Calu3 (cell line): ENCODE measurements around the gene SEMA3F. TPM values are rescaled to one million over a fixed set of nuclear protein-coding genes. Genes with fewer than 3 reads are reported as not detected.

Experiments
- BruUV-seq: library from RNA; stranded (reverse); fragments of 400-500 nt; replicated peaks from 2 replicates; lab custom pipeline; 2021; lab: Mats Ljungman, UMichigan
- CTCF ChIA-PET: fragments of 300-600 bp; sonication (Branson Sonifier 250); formaldehyde crosslinking; loops from one replicate; lab custom pipeline; 2022; ENCODE audit warnings: antibody characterized with exemption; lab: Charles Lee
- DNase-seq: peaks from one replicate; pipeline ENCODE4 v3.0.0; 2022
- H3K27ac Mint-ChIP-seq: one replicate; pipeline ENCODE4 v1.8.0; 2022; ENCODE audit warnings: mixed read lengths; ENCODE audit not compliant: unreplicated experiment
- H3K27me3 Mint-ChIP-seq: one replicate; pipeline ENCODE4 v1.8.0; 2022; ENCODE audit warnings: mixed read lengths; ENCODE audit not compliant: unreplicated experiment
- H3K36me3 Mint-ChIP-seq: one replicate; pipeline ENCODE4 v1.8.0; 2022; ENCODE audit warnings: mild to moderate bottlenecking, moderate library complexity, mixed read lengths; ENCODE audit not compliant: insufficient read depth, unreplicated experiment
- H3K4me1 Mint-ChIP-seq: one replicate; pipeline ENCODE4 v1.8.0; 2022; ENCODE audit warnings: mild to moderate bottlenecking, low read depth, mixed read lengths; ENCODE audit not compliant: unreplicated experiment
- H3K4me3 Mint-ChIP-seq: one replicate; pipeline ENCODE4 v1.8.0; 2022; ENCODE audit warnings: mild to moderate bottlenecking, low read depth, moderate library complexity, mixed read lengths; ENCODE audit not compliant: unreplicated experiment
- H3K9me3 Mint-ChIP-seq: one replicate; pipeline ENCODE4 v1.8.0; 2022; ENCODE audit warnings: low read depth, mixed read lengths; ENCODE audit not compliant: unreplicated experiment
- intact Hi-C: fragments of 100-400 bp; cut with micrococcal nuclease; formaldehyde crosslinking; loops from one replicate; pipeline ENCODE4 v1.10.0; 2022; ENCODE audit not compliant: unreplicated experiment
- total RNA-seq: library from RNA; stranded (reverse); gene quantifications from 2 replicates; pipeline ENCODE4 v1.2.3, GENCODE V29; 2022
- TF ChIP-seq, protein P1 (sequence below): fragments of 200-600 bp; IDR thresholded peaks from one replicate; pipeline ENCODE4 v1.8.0; 2022; ENCODE audit warnings: antibody characterized with exemption; ENCODE audit not compliant: unreplicated experiment

SEMA3F gene
- total RNA-seq, 1 experiment from 2014 or later: 1.7 TPM

- no peak for DNase-seq
- TF ChIP-seq, protein P1, sequence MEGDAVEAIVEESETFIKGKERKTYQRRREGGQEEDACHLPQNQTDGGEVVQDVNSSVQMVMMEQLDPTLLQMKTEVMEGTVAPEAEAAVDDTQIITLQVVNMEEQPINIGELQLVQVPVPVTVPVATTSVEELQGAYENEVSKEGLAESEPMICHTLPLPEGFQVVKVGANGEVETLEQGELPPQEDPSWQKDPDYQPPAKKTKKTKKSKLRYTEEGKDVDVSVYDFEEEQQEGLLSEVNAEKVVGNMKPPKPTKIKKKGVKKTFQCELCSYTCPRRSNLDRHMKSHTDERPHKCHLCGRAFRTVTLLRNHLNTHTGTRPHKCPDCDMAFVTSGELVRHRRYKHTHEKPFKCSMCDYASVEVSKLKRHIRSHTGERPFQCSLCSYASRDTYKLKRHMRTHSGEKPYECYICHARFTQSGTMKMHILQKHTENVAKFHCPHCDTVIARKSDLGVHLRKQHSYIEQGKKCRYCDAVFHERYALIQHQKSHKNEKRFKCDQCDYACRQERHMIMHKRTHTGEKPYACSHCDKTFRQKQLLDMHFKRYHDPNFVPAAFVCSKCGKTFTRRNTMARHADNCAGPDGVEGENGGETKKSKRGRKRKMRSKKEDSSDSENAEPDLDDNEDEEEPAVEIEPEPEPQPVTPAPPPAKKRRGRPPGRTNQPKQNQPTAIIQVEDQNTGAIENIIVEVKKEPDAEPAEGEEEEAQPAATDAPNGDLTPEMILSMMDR: no peak
- Mint-ChIP-seq H3K4me3 (no peak overlapping the region), H3K36me3 (no peaks in the 10 kb centered on the region), H3K27ac (no peak overlapping the region), H3K9me3 (no peaks in the 10 kb centered on the region), H3K27me3 (peaks cover 15% of the 10 kb centered on the region), H3K4me1 (no peaks in the 10 kb centered on the region)
- intact Hi-C loops: no loop called here
- BruUV-seq: no TSS peak
- CTCF ChIA-PET: interaction anchor here (0.8 kb wide), 1 partner anchor 33 kb away, joined by 3 read pairs; no protein-coding TSS in a partner anchor
These were observed 38.2 kb downstream of the SEMA3F start for GRCh38 chr3:50193286-50193685.

DNA sequence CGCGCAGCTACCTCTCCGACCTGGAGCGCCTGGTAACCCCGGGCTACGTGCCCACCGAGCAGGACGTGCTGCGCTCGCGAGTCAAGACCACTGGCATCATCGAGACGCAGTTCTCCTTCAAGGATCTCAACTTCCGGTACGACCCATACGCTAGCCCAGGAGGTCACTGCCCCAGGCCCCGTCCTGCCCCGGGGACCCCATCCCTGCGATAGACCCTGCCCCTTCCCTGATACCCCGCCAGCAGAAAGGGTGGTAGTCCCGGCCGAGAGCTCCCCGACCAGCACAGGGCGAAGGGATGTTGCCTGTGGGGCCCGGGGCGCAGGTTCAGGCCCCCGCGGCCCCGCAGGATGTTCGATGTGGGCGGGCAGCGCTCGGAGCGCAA, 38.6 kb downstream of the SEMA3F start:
- no peak for DNase-seq
- BruUV-seq: no TSS peak

GRCh38 chr3:50194128-50194902, 39.2 kb downstream of the SEMA3F start:
- no peaks in the 10 kb centered on the region for H3K9me3 Mint-ChIP-seq
- peak; percentile 50 for DNase-seq
- BruUV-seq: no TSS peak

More for the DNA sequence above, 38.6 kb downstream of the SEMA3F start:
- H3K4me3 Mint-ChIP-seq: no peak overlapping the region
- CTCF ChIA-PET: interaction anchor here (0.8 kb wide), 1 partner anchor 32 kb away, joined by 3 read pairs; no protein-coding TSS in a partner anchor
- intact Hi-C loops: no loop called here
- H3K27me3 Mint-ChIP-seq: peaks cover 15% of the 10 kb centered on the region
- H3K4me1 Mint-ChIP-seq: no peaks in the 10 kb centered on the region
- TF ChIP-seq, protein P1: no peak
- H3K27ac Mint-ChIP-seq: no peak overlapping the region
- H3K9me3 Mint-ChIP-seq: no peaks in the 10 kb centered on the region
- no peaks in the 10 kb centered on the region for H3K36me3 Mint-ChIP-seq

DNA sequence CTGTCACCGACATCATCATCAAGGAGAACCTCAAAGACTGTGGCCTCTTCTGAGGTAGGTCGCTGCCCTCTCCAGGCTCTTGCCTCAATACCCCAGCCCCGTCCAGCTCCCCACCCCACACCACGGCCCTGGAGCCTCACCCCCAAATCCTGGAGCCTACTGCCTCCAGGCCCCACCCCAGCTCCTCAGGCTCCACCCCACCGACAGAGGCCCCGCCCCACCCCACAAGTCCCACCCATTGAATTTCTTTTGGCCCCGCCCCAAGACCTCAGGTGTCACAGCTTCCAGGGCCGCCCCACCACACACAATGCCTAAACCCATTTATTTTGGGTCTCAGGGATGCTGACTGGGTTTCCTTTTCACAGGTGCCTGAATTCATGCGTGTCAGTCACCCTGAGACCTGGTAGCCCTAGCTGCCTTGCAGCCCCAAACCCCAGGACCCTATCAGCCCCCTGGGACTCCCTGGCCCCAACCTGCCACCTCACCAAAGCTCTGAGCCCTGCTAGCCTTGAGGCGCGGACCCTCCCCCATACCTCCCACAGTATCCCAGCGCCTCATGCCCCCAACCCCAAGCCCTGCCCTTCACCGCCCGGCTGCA, 39.9 kb downstream of the SEMA3F start:
- no peaks in the 10 kb centered on the region for H3K36me3 Mint-ChIP-seq
- H3K4me3 Mint-ChIP-seq: no peak overlapping the region
- no peak for DNase-seq
- H3K27ac Mint-ChIP-seq: no peak overlapping the region
- CTCF ChIA-PET: interaction anchor here (2.4 kb wide), 1 partner anchor 31 kb away, joined by 12 read pairs; no protein-coding TSS in a partner anchor
- no peaks in the 10 kb centered on the region for H3K9me3 Mint-ChIP-seq
- no peaks in the 10 kb centered on the region for H3K4me1 Mint-ChIP-seq
- peaks cover 15% of the 10 kb centered on the region for H3K27me3 Mint-ChIP-seq
- no TSS peak for BruUV-seq
- intact Hi-C loops: no loop called here
- TF ChIP-seq, protein P1: no peak

More at GRCh38 chr3:50194128-50194902, 39.2 kb downstream of the SEMA3F start:
- Mint-ChIP-seq H3K4me1 (no peaks in the 10 kb centered on the region), H3K27me3 (peaks cover 15% of the 10 kb centered on the region), H3K27ac (no peak overlapping the region), H3K4me3 (no peak overlapping the region), H3K36me3 (no peaks in the 10 kb centered on the region)
- intact Hi-C loops: no loop called here
- TF ChIP-seq, protein P1: peak; percentile 56
- CTCF ChIA-PET: interaction anchor here (2.4 kb wide), 1 partner anchor 32 kb away, joined by 12 read pairs; no protein-coding TSS in a partner anchor
